ENCODE data around the gene GLIS2. TPM values are rescaled to one million over a fixed set of nuclear protein-coding genes. Genes with fewer than 3 reads are reported as not detected.

GLIS2 gene
- 10.6 TPM for polyA plus RNA-seq (2013, experiment 1 of 4)
- 10.8 TPM for polyA plus RNA-seq (2013, experiment 2 of 4)
- 9.1 TPM for polyA plus RNA-seq (2013, experiment 3 of 4)
- polyA plus RNA-seq (2013, experiment 4 of 4) = 10.0 TPM

DNA sequence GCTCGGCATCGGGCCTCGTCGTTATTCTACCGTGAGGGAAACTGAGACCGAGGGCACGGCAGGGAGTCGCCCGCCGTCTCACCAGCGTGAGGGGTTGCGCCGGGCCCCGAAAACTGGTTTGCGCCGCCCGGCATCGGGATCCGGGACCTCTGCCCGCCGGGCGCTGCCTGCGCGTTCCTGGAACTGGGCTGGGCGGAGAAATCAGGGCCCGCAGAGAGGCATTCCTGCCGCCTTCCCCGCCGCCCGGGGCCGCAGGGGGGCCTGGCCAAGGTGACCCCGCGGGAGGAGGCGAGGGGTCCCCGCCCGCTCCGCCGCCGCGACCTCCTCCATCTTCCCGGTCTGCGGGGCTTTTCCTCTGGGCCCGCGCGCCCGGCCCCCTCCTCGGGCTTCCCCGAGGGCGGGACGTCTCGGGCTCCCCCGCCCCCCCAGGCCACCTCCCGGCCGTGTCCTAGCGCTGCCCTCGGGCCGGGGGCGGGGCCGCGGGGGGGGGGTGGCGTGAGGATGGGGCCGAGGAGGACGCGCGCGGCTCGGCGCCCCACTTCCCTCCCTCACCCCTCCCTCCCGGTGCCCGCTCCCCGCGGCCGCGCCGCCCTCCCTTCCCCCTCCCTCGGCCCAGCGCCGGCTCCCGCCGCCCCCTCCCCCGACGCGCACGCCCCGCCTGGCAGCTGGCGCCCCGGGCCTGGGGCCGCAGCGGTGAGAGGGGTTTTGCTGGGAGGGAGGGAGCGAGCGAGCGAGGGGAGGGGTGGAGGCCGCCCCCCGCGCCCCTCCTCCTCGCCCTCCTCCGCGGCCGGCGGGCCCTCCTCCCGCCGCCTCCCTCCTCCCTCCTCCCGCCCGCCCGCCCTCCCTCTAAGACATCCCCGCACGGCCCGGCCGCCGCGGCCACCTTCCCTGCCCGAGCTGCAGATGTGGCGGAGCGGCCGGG, at the start of gene GLIS2:
GLIS2 (plus strand) TSS at position 882 of the 922 bp plus-strand sequence. CDS start 16,214 bp downstream, outside the sequence.
- H3K4me1 ChIP-seq (ENCODE audit: control insufficient read depth, insufficient read depth, low read length) = peaks cover 45% of the 10 kb centered on the region
- H3K36me3 ChIP-seq (ENCODE audit: control insufficient read depth, insufficient read depth, low read length) = no peaks in the 10 kb centered on the region
- peak within 1 kb of the TSS; percentile 8 for H3K27ac ChIP-seq (ENCODE audit: insufficient read depth, low read depth, low read length, poor library complexity, severe bottlenecking)
- H3K27me3 ChIP-seq (ENCODE audit: control insufficient read depth, insufficient read depth, low read length, poor library complexity, severe bottlenecking) = peaks cover 24% of the 10 kb centered on the region
- 0 to 1% methylated on average over 91 to 106 of the region's 115 CpGs for WGBS, 2 experiments
- peak within 1 kb of the TSS; percentile 73 for H3K4me3 ChIP-seq (ENCODE audit: insufficient read depth, low read depth, low read length)
- no peaks in the 10 kb centered on the region for H3K9me3 ChIP-seq (ENCODE audit: control insufficient read depth, low read length)

DNA sequence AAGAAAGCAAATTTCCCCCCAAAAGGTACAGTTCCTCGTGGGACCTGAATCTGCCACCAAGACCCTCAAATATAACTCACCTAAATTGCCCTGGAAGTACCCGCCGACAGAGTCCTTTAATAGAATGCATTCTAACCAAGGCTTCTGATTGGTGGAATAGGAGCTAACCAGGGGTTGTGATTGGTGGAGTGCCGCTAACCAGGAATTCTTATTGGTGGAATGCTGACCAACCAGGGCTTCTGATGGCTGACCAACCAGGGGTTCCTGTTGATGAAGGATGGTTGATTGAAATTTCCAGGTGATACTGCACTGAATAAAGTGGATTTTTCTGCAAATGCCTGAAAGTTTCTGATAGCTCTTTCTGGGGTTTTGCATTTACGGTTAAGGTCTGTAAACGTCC, 49.5 kb upstream of the GLIS2 start:
- H3K36me3 ChIP-seq (ENCODE audit: control insufficient read depth, insufficient read depth, low read length) = peaks cover 3% of the 10 kb centered on the region
- H3K4me3 ChIP-seq (ENCODE audit: insufficient read depth, low read depth, low read length) = no peak overlapping the region
- no peaks in the 10 kb centered on the region for H3K4me1 ChIP-seq (ENCODE audit: control insufficient read depth, insufficient read depth, low read length)
- no peaks in the 10 kb centered on the region for H3K9me3 ChIP-seq (ENCODE audit: control insufficient read depth, low read length)
- WGBS, 2 experiments = 93 to 96% methylated on average over 6 of the region's 6 CpGs
- H3K27me3 ChIP-seq (ENCODE audit: control insufficient read depth, insufficient read depth, low read length, poor library complexity, severe bottlenecking) = no peaks in the 10 kb centered on the region
- no peak overlapping the region for H3K27ac ChIP-seq (ENCODE audit: insufficient read depth, low read depth, low read length, poor library complexity, severe bottlenecking)

DNA sequence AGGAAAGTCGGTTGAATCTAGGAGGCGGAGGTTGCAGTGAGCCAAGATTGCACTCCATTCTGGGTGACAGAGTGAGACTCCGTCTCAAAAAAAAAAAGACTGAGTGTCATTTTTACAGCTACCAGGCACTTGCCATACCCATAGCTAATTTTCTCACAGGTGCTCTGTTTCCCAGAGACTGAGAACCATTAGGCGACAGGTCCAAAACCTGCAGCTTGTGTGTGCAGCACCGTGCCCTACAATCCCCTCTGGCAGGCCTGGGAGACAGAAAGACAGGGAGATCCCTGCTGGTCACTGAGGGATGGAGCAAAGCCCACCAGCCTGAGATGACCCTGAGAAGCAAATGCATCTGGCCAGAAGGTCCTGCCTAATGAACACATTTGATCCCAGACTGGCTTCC, 45.8 kb upstream of the GLIS2 start:
- no peaks in the 10 kb centered on the region for H3K27me3 ChIP-seq (ENCODE audit: control insufficient read depth, insufficient read depth, low read length, poor library complexity, severe bottlenecking)
- H3K4me1 ChIP-seq (ENCODE audit: control insufficient read depth, insufficient read depth, low read length) = no peaks in the 10 kb centered on the region
- H3K9me3 ChIP-seq (ENCODE audit: control insufficient read depth, low read length) = no peaks in the 10 kb centered on the region
- no peaks in the 10 kb centered on the region for H3K36me3 ChIP-seq (ENCODE audit: control insufficient read depth, insufficient read depth, low read length)
- WGBS, 2 experiments = 95% methylated on average over 5 of the region's 5 CpGs
- no peak overlapping the region for H3K4me3 ChIP-seq (ENCODE audit: insufficient read depth, low read depth, low read length)
- H3K27ac ChIP-seq (ENCODE audit: insufficient read depth, low read depth, low read length, poor library complexity, severe bottlenecking) = no peak overlapping the region

DNA sequence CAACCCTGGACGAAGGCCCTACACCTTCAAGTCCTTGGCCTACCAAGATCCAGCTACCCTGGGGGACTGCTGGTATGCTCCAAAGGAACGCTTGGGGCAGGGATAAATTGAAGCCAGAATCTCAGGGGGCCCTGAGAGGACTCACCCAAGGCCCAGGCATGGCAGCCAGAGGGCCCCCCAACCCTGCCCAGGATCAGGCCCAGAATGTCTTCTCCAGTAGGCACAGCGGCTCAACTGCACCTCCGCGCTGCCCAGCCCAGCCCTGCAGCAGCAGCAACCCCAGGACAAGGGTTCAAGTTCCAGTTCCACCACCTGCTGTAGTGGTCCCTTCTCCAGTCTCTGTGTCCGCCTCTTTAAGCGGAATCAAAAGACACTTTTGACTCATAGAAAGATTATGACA, 45.3 kb upstream of the GLIS2 start:
- Histone ChIP-seq H3K36me3 (ENCODE audit: control insufficient read depth, insufficient read depth, low read length) (no peaks in the 10 kb centered on the region), H3K27me3 (ENCODE audit: control insufficient read depth, insufficient read depth, low read length, poor library complexity, severe bottlenecking) (no peaks in the 10 kb centered on the region), H3K4me3 (ENCODE audit: insufficient read depth, low read depth, low read length) (peak overlapping the region; percentile 93), H3K9me3 (ENCODE audit: control insufficient read depth, low read length) (no peaks in the 10 kb centered on the region), H3K4me1 (ENCODE audit: control insufficient read depth, insufficient read depth, low read length) (no peaks in the 10 kb centered on the region), H3K27ac (ENCODE audit: insufficient read depth, low read depth, low read length, poor library complexity, severe bottlenecking) (no peak overlapping the region)
- 89 to 91% methylated on average over 7 of the region's 7 CpGs for WGBS, 2 experiments

DNA sequence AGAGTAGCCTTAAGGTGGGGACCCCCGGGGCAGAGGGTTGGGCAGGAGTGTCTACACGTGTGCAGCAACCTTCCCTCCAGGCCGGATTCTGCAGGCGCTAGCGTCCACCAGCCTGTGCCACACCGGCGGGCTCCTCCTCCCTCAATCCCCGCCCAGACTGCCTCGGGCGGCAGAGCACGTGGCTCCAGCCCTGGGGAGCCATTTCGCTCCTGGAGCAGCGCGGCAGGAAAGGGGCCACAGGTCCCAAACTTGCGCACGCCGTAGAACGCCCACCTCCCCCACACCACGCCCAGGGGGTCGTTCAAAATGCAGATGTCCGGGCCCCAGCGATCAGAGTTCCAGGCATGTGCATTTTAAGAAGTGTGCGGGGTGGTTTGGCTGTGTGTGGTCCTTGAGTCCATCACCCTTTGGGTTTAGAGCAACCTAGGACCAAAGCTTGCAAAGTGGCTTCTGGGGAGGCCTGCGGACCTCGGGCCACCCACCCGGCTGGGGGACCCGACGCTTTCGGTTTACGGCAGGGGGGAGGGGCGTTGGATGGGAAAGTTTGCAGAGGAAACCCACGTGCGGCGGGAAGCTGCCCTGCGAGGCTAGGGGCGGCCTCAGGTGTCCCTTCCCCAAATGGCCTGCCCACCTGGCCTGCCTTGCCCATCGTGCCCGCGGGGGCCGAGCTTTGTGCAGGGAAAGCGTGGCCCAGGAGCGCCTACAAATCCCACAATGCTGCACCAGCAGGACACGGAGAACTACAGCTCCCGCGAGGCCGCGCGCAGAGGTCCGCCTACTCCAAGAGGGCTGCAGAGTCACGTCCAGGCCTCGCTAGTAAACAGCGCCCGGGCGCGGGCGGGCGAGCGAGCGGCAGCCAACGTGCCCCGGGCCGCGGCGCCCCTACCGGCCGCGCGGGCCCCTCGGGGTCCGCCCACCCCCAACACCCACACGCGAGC, 44.4 kb upstream of the GLIS2 start:
- Histone ChIP-seq H3K9me3 (ENCODE audit: control insufficient read depth, low read length) (no peaks in the 10 kb centered on the region), H3K4me3 (ENCODE audit: insufficient read depth, low read depth, low read length) (peak overlapping the region; percentile 93), H3K36me3 (ENCODE audit: control insufficient read depth, insufficient read depth, low read length) (no peaks in the 10 kb centered on the region), H3K4me1 (ENCODE audit: control insufficient read depth, insufficient read depth, low read length) (no peaks in the 10 kb centered on the region), H3K27ac (ENCODE audit: insufficient read depth, low read depth, low read length, poor library complexity, severe bottlenecking) (peak overlapping the region; percentile 93), H3K27me3 (ENCODE audit: control insufficient read depth, insufficient read depth, low read length, poor library complexity, severe bottlenecking) (no peaks in the 10 kb centered on the region)
- WGBS, 2 experiments = 1% methylated on average over 70 to 72 of the region's 72 CpGs

DNA sequence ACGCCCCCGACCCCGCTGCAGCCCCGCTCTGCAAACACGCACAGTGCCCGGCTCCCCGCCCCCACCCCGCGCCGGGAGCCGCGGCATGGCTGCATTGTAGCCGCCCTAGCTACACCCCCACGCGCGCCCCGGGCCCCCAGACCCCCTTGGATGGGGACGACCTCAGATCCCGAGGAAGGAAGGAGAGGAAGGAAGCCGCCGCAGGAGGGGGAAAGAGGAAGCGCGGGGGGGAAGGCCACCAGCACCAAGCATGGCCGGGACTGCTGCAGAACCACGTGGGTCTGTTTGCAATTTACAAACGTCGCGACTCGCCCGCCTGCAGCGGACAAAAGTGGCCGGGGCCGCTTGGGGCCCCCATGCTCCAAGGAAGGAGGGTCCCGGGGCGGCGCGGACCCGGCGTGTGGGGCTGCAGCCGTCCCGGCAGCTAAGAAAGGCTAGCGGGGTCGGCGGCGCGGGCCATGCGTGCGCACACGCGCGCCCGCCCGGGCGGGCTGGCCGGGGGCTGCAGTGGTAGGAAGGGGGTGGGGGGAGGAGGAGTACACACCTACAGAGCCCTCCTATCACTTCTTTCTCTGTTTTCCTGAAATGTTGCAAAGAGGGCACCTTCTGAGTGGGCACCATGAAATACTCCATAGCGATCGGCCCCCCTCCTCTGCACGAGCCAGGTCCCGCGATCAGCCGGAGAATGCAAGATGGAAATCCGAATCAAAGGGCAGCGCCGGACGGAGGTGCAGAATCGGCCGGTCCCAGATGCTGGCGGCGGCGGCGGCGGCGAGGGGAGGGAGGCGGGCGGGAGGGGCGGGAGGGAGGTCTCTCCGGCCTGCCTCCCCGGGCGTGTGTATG, 43.5 kb upstream of the GLIS2 start:
- Histone ChIP-seq H3K27me3 (ENCODE audit: control insufficient read depth, insufficient read depth, low read length, poor library complexity, severe bottlenecking) (no peaks in the 10 kb centered on the region), H3K4me1 (ENCODE audit: control insufficient read depth, insufficient read depth, low read length) (no peaks in the 10 kb centered on the region), H3K9me3 (ENCODE audit: control insufficient read depth, low read length) (no peaks in the 10 kb centered on the region), H3K27ac (ENCODE audit: insufficient read depth, low read depth, low read length, poor library complexity, severe bottlenecking) (peak overlapping the region; percentile 93), H3K36me3 (ENCODE audit: control insufficient read depth, insufficient read depth, low read length) (no peaks in the 10 kb centered on the region), H3K4me3 (ENCODE audit: insufficient read depth, low read depth, low read length) (peak overlapping the region; percentile 93)
- 0 to 1% methylated on average over 71 to 79 of the region's 79 CpGs for WGBS, 2 experiments

DNA sequence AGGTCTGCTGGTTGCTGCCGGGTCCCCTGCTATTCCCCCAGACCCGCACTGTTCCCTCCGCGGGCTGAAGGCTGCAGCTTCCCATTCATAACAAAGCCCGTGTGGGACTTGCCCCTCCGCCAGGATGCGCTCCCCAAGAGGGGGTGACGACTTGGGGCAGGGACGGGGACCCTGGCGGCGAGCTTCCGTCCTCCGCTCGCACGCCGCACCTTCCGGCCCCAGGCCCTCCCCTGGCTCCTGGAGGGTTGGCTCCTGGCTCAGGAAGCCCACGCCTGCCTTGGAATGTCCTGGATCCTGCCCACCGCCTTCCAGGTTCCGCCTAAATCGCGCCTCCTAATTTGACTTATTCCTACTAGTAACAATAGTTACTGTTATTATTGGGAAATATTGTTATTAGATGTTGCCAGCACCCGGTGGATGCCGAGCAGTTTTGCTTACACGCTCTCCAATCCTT, 42.0 kb upstream of the GLIS2 start:
- no peaks in the 10 kb centered on the region for H3K27me3 ChIP-seq (ENCODE audit: control insufficient read depth, insufficient read depth, low read length, poor library complexity, severe bottlenecking)
- no peaks in the 10 kb centered on the region for H3K36me3 ChIP-seq (ENCODE audit: control insufficient read depth, insufficient read depth, low read length)
- H3K27ac ChIP-seq (ENCODE audit: insufficient read depth, low read depth, low read length, poor library complexity, severe bottlenecking) = peak overlapping the region; percentile 94
- WGBS, 2 experiments = 4 to 8% methylated on average over 21 to 23 of the region's 25 CpGs
- no peaks in the 10 kb centered on the region for H3K4me1 ChIP-seq (ENCODE audit: control insufficient read depth, insufficient read depth, low read length)
- no peaks in the 10 kb centered on the region for H3K9me3 ChIP-seq (ENCODE audit: control insufficient read depth, low read length)
- H3K4me3 ChIP-seq (ENCODE audit: insufficient read depth, low read depth, low read length) = peak overlapping the region; percentile 93

DNA sequence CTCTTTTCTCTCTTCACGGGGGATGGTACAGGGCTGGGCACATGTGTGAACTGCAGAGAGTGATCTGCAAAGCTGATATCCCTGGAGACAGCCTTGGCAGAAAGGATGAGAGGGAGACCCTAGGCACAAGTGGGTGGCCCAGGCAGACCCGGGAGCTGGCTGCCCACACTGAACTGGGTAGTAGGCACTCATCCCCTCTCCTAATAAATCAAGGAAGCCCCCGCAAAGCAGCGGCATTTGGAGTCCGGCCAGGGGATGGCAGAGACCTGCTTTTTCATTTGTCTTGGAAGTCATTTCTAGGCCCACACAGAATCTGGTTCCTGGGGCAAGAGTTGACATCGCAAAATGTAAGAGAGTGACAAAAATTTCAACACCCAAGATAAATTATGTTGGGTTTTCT, 40.0 kb upstream of the GLIS2 start:
- Histone ChIP-seq H3K4me1 (ENCODE audit: control insufficient read depth, insufficient read depth, low read length) (no peaks in the 10 kb centered on the region), H3K4me3 (ENCODE audit: insufficient read depth, low read depth, low read length) (no peak overlapping the region), H3K27ac (ENCODE audit: insufficient read depth, low read depth, low read length, poor library complexity, severe bottlenecking) (no peak overlapping the region), H3K36me3 (ENCODE audit: control insufficient read depth, insufficient read depth, low read length) (no peaks in the 10 kb centered on the region), H3K27me3 (ENCODE audit: control insufficient read depth, insufficient read depth, low read length, poor library complexity, severe bottlenecking) (no peaks in the 10 kb centered on the region), H3K9me3 (ENCODE audit: control insufficient read depth, low read length) (peaks cover 2% of the 10 kb centered on the region)
- whole genome bisulfite sequencing, 2 experiments = 92 to 95% methylated on average over 6 of the region's 6 CpGs

DNA sequence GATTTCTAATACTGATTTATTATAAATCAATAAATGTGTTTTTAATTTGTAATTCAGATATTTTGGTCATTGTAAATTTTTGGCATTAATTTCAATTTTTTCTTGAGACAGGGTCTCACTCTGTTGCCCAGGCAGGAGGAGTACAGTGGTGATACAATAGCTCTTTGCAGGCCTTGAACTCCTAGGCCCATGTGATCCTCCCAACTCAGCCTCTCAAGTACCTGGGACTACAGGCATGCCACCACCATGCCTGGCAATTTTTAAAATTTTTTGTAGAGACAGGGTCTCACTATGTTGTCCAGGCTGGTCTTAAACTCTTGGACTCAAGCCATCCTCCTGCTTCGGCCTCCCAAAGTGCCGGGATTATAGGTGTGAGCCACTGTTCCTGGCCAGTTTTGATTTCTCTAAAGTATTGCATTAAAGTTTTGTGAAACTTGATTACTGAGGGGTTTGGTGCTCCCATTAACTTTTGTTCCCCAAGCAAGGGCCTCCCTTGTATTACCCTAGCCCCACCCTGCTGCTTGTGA, 37.8 kb upstream of the GLIS2 start:
- no peaks in the 10 kb centered on the region for H3K4me1 ChIP-seq (ENCODE audit: control insufficient read depth, insufficient read depth, low read length)
- H3K4me3 ChIP-seq (ENCODE audit: insufficient read depth, low read depth, low read length) = no peak overlapping the region
- H3K27ac ChIP-seq (ENCODE audit: insufficient read depth, low read depth, low read length, poor library complexity, severe bottlenecking) = no peak overlapping the region
- no peaks in the 10 kb centered on the region for H3K27me3 ChIP-seq (ENCODE audit: control insufficient read depth, insufficient read depth, low read length, poor library complexity, severe bottlenecking)
- H3K9me3 ChIP-seq (ENCODE audit: control insufficient read depth, low read length) = peaks cover 2% of the 10 kb centered on the region
- WGBS, 2 experiments = 96 to 97% methylated on average over 2 of the region's 2 CpGs
- no peaks in the 10 kb centered on the region for H3K36me3 ChIP-seq (ENCODE audit: control insufficient read depth, insufficient read depth, low read length)
